CD14-positive monocyte (primary cell): ENCODE data around the gene CYB5R4. TPM values are rescaled to one million over a fixed set of nuclear protein-coding genes. Genes with fewer than 3 reads are reported as not detected.

Experiments
- DNase-seq, 3 donors: peaks; one replicate each; pipeline ENCODE4 v3.0.0-alpha.2; 2011 to 2022
- H2AFZ ChIP-seq: 2 replicates; pipeline ENCODE4 v1.6.0; 2012; ENCODE audit warnings: mild to moderate bottlenecking, low read depth, low read length, inconsistent platforms; ENCODE audit not compliant: insufficient read depth, poor library complexity, severe bottlenecking
- H3K27ac ChIP-seq, 2 donors: 1 replicate in 1 of 2; 2 replicates in 1 of 2; pipeline ENCODE4 v1.5.1; 2012 to 2013; ENCODE audit warnings: low read length in 2 of 2, control low read depth in 1 of 2, inconsistent platforms in 1 of 2, low read depth in 1 of 2, mild to moderate bottlenecking in 1 of 2
- H3K27me3 ChIP-seq, 2 donors: one replicate each; pipeline versions ENCODE4 v1.6.0 to v1.6.1; 2011 to 2013; ENCODE audit warnings: low read length in 2 of 2; ENCODE audit not compliant: control insufficient read depth in 2 of 2, insufficient read depth in 2 of 2
- H3K36me3 ChIP-seq, 2 donors: replicated peaks in 1 of 2; 1 replicate in 1 of 2; 2 replicates in 1 of 2; pipeline versions ENCODE4 v1.5.1 to v1.6.1; 2012 to 2013; ENCODE audit warnings: low read length in 2 of 2, control low read depth in 1 of 2, inconsistent platforms in 1 of 2, mild to moderate bottlenecking in 1 of 2; ENCODE audit not compliant: insufficient read depth in 2 of 2, control insufficient read depth in 1 of 2
- H3K4me1 ChIP-seq, 2 donors: 1 replicate in 1 of 2; 2 replicates in 1 of 2; pipeline versions ENCODE4 v1.5.1 to v1.6.1; 2012 to 2013; ENCODE audit warnings: low read length in 2 of 2, control low read depth in 1 of 2, inconsistent platforms in 1 of 2, mild to moderate bottlenecking in 1 of 2, moderate library complexity in 1 of 2; ENCODE audit not compliant: insufficient read depth in 2 of 2, control insufficient read depth in 1 of 2
- H3K4me2 ChIP-seq: replicated peaks from 2 replicates; pipeline ENCODE3; 2012; ENCODE audit warnings: low read length, moderate library complexity, mild to moderate bottlenecking; ENCODE audit not compliant: poor library complexity, severe bottlenecking; ENCODE audit errors: extremely low read depth
- H3K4me3 ChIP-seq, 3 experiments: fragments of 200-600 bp in 1 of 3; sonication (generic) in 1 of 3; replicated peaks in 1 of 3; 1 replicate in 2 of 3; 2 replicates in 1 of 3; pipeline ENCODE4 v1.5.1; 2011 to 2013; ENCODE audit warnings: low read length in 3 of 3, mild to moderate bottlenecking in 3 of 3, control low read depth in 2 of 3, low read depth in 2 of 3, inconsistent platforms in 1 of 3, moderate library complexity in 1 of 3
- H3K79me2 ChIP-seq: 2 replicates; pipeline ENCODE4 v1.6.0; 2012; ENCODE audit warnings: mild to moderate bottlenecking, control low read depth, inconsistent platforms, low read length, moderate library complexity; ENCODE audit not compliant: insufficient read depth
- H3K9ac ChIP-seq: 2 replicates; pipeline ENCODE4 v1.6.0; 2017; ENCODE audit warnings: low read length, mild to moderate bottlenecking; ENCODE audit not compliant: insufficient read depth, poor library complexity, severe bottlenecking
- H3K9me3 ChIP-seq, 2 donors: replicated peaks in 1 of 2; 1 replicate in 1 of 2; 2 replicates in 1 of 2; pipeline versions ENCODE4 v1.5.1 to v1.6.1; 2012 to 2013; ENCODE audit warnings: low read length in 2 of 2, control low read depth in 1 of 2; ENCODE audit not compliant: control insufficient read depth in 1 of 2, insufficient read depth in 1 of 2
- H4K20me1 ChIP-seq: 2 replicates; pipeline ENCODE4 v1.6.0; 2012; ENCODE audit warnings: mild to moderate bottlenecking, low read length, control low read depth, moderate library complexity; ENCODE audit not compliant: insufficient read depth
- H3K27ac Mint-ChIP-seq, 7 donors: one replicate each; pipeline ENCODE4 v1.8.0; 2020; ENCODE audit warnings: mild to moderate bottlenecking in 7 of 7, mixed read lengths in 7 of 7, moderate library complexity in 6 of 7, inconsistent platforms in 2 of 7
- H3K27me3 Mint-ChIP-seq, 3 donors: one replicate each; pipeline ENCODE4 v1.8.0; 2021 to 2022; ENCODE audit warnings: low read depth in 3 of 3, mild to moderate bottlenecking in 3 of 3, mixed read lengths in 3 of 3, moderate library complexity in 3 of 3, inconsistent platforms in 1 of 3
- H3K36me3 Mint-ChIP-seq, 2 donors: one replicate each; pipeline ENCODE4 v1.8.0; 2020; ENCODE audit warnings: mixed read lengths in 2 of 2, inconsistent platforms in 1 of 2, mild to moderate bottlenecking in 1 of 2
- H3K4me1 Mint-ChIP-seq: one replicate; pipeline ENCODE4 v1.8.0; 2020; ENCODE audit warnings: mild to moderate bottlenecking, mixed read lengths
- H3K4me3 Mint-ChIP-seq, 2 donors: one replicate each; pipeline ENCODE4 v1.8.0; 2020; ENCODE audit warnings: mild to moderate bottlenecking in 2 of 2, mixed read lengths in 2 of 2, moderate library complexity in 1 of 2
- H3K9me3 Mint-ChIP-seq, 7 donors: one replicate each; pipeline ENCODE4 v1.8.0; 2020 to 2022; ENCODE audit warnings: mixed read lengths in 7 of 7, mild to moderate bottlenecking in 6 of 7, moderate library complexity in 6 of 7, inconsistent platforms in 2 of 7
- CTCF ChIP-seq: fragments of 200-600 bp; IDR thresholded peaks from one replicate; pipeline ENCODE4 v1.8.0; 2022; ENCODE audit warnings: antibody characterized with exemption, mild to moderate bottlenecking
- WGBS: methylation state at CpG from one replicate; pipeline ENCODE4 v1.1.5; 2013; ENCODE audit warnings: missing lambda C conversion rate; ENCODE audit not compliant: insufficient coverage; 5-methylcytosine and 5-hydroxymethylcytosine counted together
- intact Hi-C, 2 donors: fragments of 100-400 bp; cut with micrococcal nuclease; formaldehyde crosslinking; loops; one replicate each; pipeline versions ENCODE4 v1.15.0 to v1.15.1; 2023
- polyA plus RNA-seq, 3 donors: library from polyadenylated mRNA; depleted of rRNA in 1 of 3; unstranded in 2 of 3; stranded (reverse) in 1 of 3; fragments of 300-500 nt in 2 of 3; fragments of >200 nt in 1 of 3; fragmentation: Illumina TruSeq in 2 of 3; gene quantifications; 1 replicate in 2 of 3; 2 replicates in 1 of 3; pipeline ENCODE4 v1.2.3, GENCODE V29; 2012 to 2021

The CYB5R4 gene
- polyA plus RNA-seq, 3 donors = 30.5 to 120 (median 116) TPM

GRCh38 chr6:83952830-83953229 lies 93.3 kb downstream of the CYB5R4 start:
- Mint-ChIP-seq H3K36me3 (peaks cover 49 to 52% of the 10 kb centered on the region in 2 donors), H3K9me3 (peaks cover 0 to 3% (median 0%) of the 10 kb centered on the region in 7 donors), H3K27me3 (peaks cover 0 to 2% (median 0%) of the 10 kb centered on the region in 3 donors), H3K4me1 (no peaks in the 10 kb centered on the region), H3K27ac (no peak overlapping the region), H3K4me3 (no peak overlapping the region)
- Histone ChIP-seq H3K4me2 (no peak overlapping the region), H3K4me1 (no peaks in the 10 kb centered on the region), H3K9ac (no peak overlapping the region), H2AFZ (no peak overlapping the region), H3K4me3 (no peak overlapping the region), H3K79me2 (no peaks in the 10 kb centered on the region), H4K20me1 (no peaks in the 10 kb centered on the region), H3K36me3 (peaks cover 24 to 62% of the 10 kb centered on the region in 2 donors), H3K9me3 (no peaks in the 10 kb centered on the region), H3K27me3 (no peaks in the 10 kb centered on the region), H3K27ac (no peak overlapping the region)
- no CpG with 5 or more reads among the region's 3 CpGs for WGBS
- TF ChIP-seq CTCF = no peak
- DNase-seq = no peak
- intact Hi-C loops = no loop called here

GRCh38 chr6:83954371-83954770 lies 94.9 kb downstream of the CYB5R4 start:
- peaks cover 38 to 78% of the 10 kb centered on the region in 2 donors for H3K36me3 ChIP-seq
- no peak for DNase-seq
- Mint-ChIP-seq H3K4me1 (no peaks in the 10 kb centered on the region), H3K36me3 (peaks cover 57% of the 10 kb centered on the region in 2 donors), H3K9me3 (peaks cover 0 to 3% (median 0%) of the 10 kb centered on the region in 7 donors), H3K27me3 (peaks cover 0 to 2% (median 0%) of the 10 kb centered on the region in 3 donors), H3K27ac (no peak overlapping the region), H3K4me3 (no peak overlapping the region)
- intact Hi-C loops = no loop called here
- H4K20me1 ChIP-seq = no peaks in the 10 kb centered on the region
- H3K9me3 ChIP-seq = no peaks in the 10 kb centered on the region
- no peaks in the 10 kb centered on the region for H3K79me2 ChIP-seq
- no peaks in the 10 kb centered on the region for H3K4me1 ChIP-seq
- no CpG with 5 or more reads among the region's 2 CpGs for WGBS
- H3K9ac ChIP-seq = no peak overlapping the region
- TF ChIP-seq CTCF = no peak
- no peaks in the 10 kb centered on the region for H3K27me3 ChIP-seq
- no peak overlapping the region for H3K27ac ChIP-seq
- no peak overlapping the region for H2AFZ ChIP-seq
- H3K4me3 ChIP-seq = no peak overlapping the region
- H3K4me2 ChIP-seq = no peak overlapping the region
